SIG-M5 treated with dmso at 0.1 percent for 504 hours (cell line): Measurements from ENCODE around the gene ANO1.

Experiments
- DNase-seq: peaks from one replicate; lab custom pipeline; 2025; ENCODE audit not compliant: unreplicated experiment; lab: John Stamatoyannopoulos, UW

The ANO1 gene

DNA sequence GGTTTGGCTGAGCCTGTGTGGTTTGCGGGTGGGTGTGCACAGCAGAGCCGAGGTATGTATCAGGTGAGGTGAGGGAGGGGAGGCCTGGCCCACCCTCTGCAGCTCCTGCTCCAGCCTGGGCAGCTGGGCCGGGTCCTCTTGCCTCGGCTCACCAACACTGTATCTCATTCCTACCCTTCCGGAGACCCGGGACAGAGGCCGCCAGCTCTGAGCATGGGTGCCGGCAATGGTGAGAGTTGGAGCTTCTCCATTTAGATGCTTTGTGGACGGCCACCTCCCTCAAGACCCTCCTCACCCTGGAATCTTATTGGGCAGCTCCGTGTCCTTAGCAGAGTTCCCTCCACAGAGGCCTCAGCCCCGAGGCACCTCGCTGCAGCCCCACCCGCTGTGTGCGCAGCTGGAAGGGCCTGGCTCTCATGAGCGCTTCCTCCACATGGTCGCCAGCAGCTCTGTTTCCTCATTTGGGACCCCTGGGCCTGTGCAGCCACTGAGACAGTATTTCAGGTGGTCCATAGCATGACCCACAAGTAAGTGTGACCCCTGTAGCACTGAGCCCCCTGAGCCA lies 55.7 kb downstream of the ANO1 start:
- DNase-seq: no peak

DNA sequence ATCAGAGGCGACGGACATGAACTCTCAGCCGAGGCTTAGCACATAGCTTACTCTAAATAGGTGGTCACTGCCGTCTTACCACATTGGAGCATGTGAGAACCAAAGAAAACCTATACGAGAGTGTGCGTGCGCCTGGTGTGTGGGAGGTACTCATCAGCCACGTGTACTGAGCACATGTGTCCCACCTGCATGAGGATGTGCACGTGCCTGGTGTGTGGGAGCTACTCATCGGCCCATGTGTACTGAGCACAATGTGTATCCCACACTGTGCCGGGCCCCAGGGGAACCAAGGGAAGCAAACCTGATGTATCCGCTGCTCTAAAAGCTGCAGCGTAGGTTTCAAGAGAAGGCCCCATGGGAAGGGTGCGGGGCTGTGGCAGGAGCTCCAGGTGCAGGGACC lies 56.4 kb downstream of the ANO1 start:
- DNase-seq: no peak

DNA sequence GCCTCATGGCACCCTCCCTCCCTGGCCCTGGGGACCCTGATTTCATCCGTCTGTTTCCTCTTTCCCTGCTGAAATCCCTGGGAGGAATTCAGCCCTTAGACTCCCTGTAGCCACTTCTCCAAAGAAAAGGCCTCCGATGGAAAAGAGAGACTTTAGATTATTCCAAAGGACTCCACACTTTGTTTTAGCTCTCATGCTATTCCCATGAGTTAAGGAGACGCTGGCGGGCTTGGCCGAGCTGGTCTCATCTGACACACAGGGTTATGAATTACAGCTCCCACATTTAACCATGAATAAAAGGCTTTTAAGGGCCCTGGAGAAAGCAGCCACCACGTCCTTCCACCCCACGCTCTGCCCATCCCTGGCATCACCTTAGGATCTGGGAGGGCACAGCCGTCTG lies 57.0 kb downstream of the ANO1 start:
- no peak for DNase-seq

DNA sequence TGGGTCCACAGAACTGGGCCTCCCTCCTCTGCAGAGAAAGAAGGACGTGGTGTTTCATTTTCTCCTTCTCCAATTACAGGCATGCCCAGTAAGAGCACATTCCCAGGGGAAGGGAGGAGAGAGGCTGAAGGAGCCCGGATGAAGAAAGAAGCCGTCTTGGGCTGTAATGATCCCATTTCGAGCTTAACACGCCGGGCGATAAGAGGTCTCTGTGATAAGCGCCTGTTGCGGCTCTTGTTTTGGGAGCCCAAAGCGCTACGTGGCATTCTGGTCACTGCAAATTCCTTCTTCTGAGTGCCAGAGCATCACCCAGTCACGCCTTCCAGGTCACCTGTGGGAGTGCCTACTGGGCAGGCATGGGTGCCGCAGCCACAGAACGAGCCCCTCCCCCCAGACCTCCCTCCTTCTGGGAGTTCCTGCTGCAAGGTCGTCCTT lies 57.5 kb downstream of the ANO1 start:
- DNase-seq: no peak

DNA sequence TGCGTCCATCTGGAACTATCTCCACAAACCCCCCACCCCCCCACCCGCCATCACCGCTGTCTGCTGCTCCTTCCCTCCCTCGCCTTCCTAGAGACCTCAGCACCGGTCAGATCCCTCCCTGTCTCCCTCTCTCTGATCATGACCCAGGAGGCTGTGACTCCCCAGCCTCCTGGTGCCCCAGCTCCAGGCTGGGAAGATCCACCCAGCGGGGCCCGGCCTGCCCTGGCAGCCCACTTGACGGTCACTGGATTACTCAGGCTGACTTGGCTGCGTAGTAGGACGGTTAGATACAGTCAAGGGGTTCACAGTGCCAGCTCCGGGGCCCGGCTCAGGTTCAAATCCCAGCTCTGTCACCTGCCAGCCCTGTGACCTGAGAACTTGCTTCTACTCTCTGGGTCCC lies 59.3 kb downstream of the ANO1 start:
- DNase-seq: no peak

DNA sequence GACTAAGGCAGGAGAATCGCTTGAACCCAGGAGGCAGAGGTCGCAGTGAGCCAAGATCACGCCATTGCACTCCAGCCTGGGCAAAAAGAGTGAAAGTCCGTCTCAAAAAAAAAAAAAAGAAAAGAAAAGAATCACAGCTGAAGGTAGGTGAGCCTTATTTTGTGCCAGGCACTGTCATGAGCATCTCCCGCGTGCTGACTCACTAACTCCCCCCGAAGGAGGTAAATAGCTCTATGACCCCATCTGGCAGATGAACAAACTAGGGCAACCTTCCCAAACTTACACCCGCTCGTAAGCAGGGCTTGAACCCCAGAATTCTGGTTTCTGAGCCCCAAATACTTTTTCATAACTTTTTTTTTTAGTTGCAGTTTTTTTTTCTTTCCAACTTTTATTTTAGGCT lies 60.3 kb downstream of the ANO1 start:
- no peak for DNase-seq

DNA sequence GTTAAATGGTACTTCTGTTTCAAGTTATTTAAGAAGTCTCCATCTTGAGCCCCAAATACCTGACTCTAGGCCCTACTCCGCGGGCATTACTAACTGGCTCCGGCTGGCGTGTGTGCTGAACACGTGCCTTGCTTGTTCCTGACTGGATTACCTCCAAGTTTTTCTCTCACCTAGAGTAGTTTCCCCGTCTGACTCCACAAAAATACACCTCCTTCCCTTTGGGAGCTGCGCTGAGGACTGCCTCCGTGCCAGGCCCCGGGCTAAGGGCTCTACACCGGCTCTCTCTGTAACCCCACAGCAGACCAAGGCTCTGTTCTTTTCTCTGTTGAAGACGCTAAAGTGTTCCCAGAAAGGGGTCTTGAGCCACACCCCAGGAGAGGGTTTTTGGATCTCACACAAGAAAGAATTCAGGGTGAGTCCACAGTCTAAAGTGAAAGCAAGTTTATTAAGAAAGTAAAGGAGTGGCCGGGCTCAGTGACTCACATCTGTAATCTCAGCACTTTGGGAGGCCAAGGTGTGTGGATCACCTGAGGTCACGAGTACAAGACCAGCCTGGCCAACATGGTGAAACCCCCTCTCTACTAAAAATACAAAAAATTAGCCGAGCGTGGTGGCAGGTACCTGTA lies 61.8 kb downstream of the ANO1 start:
- DNase-seq: no peak

DNA sequence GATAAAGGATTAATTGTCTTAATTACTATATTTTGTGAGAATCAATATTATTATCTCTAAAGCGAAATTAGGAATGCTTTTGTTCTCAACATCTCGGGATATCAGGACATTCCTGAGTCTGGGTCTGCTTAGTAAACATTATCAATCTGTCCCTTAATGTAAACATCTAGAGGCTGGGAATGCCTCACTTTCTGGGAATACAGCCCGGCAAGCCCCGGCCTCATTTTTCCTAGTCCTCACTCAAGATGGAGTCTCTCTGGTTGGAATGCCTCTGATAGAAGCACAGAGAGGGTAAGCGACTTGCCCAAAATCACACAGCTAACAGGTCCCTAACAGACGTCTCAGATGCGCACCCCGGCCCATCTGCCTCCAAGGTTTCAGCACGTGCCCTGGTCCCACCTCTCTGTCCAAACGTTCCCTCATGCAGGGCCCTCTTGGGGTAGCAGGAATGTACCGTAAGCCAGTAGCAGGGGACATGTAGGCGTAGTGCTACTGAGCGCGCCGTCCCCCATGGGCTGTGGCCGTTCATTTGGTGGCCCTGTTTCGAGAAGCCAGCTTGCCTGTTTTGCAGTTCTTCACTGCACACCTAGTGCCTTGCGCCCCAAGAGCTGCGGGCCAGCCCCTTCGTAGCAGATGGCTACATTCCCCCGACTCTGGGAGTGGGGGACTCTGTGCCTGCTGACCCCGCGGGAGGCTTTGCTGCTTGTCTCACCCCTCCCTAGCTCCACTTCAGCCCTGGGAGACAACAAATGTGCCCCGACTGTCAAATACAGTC lies 62.8 kb downstream of the ANO1 start:
- no peak for DNase-seq

DNA sequence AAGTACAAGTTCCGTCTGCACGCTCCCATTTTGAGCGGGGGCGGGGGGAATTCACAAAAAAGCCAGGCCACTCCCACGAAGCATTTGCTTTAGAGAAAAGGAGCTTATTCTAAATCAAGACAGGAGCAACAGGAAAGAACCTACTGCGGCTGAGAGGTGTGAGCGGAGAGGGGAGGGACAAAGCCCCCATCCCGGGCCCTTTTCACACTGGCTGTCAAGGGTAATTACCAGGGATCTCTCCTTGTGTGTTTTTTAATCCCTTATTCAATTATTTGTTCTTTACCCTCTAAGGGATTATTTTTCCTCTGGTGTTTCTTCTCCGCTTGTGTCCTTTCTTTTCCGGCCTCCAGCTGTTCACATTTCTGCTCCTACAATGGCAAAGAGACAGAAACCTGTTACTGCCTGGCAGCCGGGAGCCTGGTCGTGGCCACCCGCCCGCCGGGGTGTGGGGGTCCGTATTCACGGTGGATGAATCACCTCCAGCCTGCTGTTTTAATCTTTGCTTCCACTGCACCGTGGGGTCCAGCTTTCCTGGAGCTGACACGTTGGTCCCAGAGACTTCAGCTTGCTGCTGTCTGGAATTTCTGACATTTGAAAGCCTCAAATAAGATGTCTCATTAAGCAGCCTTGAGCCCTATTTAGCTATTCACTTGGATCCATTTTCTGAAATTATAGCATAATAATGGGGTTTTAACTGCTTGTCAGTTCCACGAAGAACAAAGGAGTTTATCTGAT lies 63.5 kb downstream of the ANO1 start:
- DNase-seq: no peak

DNA sequence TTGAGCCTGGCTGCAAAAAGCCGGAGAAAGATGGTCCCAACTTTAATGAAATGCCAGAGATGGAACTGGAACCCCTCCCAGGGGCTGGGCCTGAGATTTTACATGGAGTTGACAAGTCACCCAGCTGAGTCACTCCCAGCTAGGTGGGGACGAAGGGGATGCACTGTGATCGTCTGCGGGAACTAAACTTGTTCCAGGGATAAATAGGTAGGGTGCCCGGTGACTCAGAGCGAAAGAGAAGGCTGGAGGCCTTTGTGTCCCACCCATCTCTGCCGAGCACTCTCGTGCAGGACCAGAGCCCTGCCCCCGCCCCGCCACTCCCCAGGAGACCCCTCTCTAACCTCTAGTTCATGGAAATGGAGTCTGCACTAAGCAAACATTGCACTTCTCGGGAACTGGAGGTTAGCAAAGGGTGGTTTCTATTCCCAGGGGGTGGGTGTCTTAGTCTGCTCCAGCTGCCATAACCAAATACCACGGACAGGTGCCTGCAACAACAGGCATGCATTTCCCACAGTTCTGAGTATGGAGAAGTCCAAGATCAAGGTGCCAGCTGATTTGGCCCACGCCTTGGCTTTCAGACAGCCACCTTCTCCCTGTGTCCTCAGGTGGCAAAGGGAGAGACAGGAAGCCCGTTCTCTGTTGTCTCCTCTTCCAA lies 64.2 kb downstream of the ANO1 start:
- DNase-seq: no peak

DNA sequence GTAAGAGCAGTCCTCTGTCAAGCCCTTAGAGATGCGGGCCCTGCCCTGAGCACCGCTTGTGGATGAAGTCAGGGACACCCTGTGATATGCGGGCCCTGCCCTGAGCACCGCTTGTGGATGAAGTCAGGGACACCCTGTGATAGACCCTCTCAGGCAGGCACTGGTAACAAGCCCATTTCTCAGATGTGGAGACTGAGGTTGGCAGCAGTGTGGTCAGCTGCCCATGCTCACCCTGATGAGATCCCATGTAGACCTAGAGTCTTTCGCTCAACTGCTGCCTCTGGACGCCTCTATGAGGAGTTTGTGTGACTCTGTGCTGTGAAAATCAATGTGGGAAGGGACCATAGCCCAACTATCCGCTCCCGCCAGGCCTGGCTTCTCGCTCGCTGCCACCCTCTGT lies 66.1 kb downstream of the ANO1 start:
- no peak for DNase-seq

DNA sequence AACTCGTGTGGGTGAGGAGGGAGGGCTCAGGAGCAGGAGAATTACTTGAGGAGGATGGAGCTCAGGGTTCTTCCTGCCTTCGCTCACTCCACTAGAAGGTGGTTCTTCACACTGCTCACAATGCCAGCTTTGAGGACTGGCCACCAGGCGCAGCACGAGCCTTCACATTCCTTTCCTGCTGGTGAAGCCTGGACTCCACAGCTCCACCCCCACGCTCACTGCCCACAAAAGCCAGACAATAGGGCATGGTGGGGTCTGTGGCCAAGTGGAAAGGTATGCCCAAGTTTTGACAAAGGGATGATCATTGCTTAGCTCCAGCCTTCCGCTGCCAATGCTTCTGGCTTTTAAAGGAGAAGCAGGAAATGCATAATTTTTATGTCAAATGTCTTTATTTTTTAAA lies 67.0 kb downstream of the ANO1 start:
- no peak for DNase-seq

DNA sequence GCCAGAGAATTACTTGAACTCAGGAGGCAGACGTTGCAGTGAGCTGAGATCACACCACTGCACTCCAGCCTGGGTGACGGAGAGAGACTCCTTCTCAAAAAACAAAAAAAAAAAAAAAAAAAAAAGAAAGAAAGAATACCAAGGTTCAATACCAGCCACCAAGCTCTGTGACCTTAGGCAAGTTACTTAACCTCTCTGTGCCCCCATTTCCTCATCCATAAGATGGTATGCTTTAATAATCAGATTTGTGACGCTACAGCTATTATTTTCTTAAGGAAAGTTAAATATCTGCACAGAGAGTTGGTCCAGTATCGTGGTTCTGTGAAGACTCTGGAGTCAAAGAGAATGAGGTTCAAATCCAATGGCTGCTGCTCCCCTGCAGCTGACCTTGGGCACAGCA lies 67.7 kb downstream of the ANO1 start:
- DNase-seq: no peak

DNA sequence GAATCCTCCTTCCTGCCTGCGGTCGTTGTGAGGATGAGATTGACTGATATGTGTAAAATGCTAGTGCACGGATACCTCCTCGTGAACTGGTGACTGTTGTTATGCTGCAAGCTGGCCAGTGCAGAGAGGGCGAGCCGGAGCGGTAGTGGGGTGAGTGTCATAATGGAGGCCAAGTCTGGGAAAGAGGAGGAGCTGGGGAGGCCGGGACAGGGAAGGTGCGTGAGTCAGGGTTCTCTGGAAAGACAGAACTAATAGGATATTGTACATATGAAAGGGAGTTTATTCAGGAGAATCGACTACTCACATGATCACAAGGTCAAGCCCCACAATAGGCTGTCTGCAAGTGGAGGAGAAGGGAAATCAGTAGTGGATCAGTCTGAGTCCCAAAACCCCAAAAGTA lies 68.2 kb downstream of the ANO1 start:
- no peak for DNase-seq

DNA sequence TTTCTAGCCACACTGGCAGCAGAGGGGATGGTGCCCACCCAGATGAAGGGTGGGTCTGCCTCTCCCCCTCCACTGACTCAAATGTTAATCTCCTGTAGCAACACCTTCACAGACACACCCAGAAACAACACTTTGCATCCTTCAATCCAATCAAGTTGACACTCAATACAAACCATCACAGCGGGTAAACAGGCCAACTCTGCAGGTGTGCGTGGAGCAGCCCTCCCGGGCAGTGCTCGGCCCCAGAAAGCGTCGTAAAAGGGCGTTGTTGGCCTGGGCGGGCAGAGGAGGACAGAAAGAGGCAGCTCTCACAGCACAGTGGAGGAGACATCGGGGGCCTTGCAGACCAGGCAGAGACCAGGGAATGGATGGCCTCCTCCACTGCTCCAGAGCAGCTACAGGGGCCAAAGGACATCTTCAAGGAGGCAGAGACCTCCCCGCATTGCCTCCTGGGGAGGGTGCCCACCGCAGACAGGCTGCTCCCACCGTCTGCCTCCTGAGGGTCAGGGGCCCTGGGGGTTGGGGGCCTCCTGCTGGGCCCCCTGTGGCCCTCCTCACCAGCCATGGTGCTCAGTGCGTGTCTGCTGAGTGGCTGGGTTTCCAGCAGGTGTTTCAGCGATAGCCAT lies 68.9 kb downstream of the ANO1 start:
- DNase-seq: no peak

DNA sequence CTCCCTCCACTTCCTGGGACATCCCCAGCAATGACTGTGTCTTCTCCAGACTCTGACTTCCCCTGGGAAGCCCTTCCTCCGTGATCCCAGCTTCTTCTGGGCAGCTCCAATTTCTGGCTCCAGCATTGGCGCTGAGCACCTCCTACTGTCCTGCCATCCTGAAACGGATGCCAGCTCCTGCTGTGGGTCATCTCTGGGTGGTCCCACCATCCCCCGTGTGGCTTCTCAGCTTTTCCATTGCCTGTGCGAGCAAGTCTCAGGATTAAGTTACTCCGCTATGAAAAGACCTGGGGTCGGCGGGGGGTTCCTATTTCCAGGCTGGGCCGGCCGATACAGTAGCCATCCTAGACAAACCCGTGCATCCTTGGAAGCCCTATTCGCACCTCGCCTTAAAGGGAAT lies 69.6 kb downstream of the ANO1 start:
- no peak for DNase-seq

DNA sequence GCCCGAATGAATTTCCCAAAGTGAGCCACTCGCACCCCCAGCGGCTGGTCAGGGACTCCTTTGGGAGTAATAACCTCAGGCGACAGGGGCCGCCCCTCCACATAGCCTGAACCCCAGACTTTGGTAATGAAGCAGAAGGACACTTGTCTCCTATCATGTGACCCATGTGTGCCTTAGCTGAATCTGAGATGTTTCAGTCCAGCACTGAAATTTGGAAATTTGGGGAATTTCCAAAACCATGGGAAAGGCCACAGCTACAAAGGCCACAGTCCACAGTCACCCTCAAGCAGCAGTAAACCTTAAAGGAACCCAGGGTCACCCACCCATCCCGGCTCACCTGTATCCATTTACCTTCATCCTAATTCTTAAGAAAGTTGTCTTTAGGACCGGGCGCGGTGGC lies 73.6 kb downstream of the ANO1 start:
- no peak for DNase-seq

DNA sequence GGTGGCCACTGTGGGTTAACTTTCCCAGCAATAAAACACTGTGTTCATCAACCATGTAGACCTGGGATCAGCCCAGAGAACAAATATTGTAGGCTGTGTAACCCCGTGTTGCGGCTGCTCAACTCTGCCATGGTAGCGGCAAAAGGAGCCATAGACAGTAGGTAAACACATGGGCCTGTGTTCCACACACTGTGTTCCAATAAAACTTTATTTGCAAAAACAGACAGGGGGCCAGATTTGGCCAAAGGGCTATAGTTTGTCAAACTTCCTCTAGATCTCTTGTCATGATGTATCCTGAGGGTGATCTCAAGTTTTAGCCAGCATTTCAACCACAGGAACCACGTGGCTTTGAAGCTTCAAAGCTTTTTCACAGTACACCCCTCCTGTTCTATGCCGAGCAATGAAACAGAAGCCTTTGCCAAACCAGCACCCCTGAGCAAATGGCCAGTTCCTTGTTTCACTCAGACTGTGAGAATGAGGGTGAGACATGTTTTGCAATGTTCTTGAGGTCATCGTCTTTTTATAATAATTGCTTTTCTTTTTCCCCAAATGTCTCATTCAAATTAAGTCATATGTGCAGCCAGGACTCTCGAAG lies 75.1 kb downstream of the ANO1 start:
- no peak for DNase-seq

DNA sequence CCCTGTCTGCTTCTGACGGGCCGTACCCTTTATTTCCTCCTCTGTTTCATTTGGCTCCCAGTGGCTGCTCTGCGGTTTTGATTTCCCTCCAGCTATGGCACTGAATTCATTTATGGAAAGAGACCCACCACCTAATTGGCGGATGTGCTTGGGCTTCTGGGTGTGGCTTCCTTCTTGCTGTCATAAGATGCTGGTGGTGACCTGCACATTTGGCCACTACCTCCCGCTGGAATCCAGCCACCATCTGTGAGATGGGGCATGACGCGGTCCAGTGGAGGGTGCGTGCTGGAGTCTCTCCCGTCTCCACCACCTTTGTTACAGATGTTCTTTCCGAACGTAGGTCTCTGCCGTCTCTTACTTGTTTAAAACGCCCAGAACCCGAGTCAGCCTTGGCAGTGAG lies 77.3 kb downstream of the ANO1 start:
- DNase-seq: no peak

DNA sequence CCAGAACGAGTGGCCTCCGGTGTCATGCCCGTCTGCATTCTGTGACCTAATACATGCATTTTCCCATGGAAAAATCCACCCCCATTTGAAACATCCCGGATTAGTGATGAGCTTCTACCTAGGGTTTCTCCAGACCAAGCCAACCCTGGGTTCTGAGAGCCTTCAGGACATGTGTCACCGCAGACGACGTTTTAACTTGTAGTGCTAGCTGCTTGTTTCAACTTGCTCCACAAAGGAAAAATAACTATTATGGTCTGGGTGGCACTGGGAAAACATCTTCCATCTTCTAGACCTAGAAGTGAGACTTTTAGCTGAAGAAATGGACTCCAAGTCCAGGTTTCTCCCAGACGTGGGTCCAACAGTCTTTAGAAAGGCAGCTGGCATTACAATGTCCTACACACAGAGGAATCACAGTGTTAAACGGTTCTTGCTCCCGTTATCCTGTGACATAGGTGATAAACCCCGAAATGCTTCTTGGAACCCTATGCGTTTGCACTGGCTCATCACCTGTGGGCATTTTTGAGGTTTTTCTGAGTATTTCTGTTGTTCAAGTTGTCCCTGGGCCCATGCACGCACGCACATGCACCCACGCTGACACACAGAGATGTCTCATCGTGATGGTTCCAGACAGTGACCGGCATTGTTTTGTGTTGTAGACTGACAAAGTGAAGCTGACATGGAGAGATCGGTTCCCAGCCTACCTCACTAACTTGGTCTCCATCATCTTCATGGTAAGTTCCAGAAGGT lies 78.3 kb downstream of the ANO1 start:
- no peak for DNase-seq
